Neural progenitor cell (in vitro differentiated cells): ENCODE results near the gene RNF14. TPM values are rescaled to one million over a fixed set of nuclear protein-coding genes. Genes with fewer than 3 reads are reported as not detected.

Experiments
- DNase-seq: peaks from one replicate; pipeline ENCODE4 v3.0.0-alpha.2; 2016; ENCODE audit warnings: low spot score
- H2AFZ ChIP-seq: fragments of 200-600 bp; sonication (generic); replicated peaks from 2 replicates; pipeline ENCODE4 v1.6.1; 2016; ENCODE audit warnings: antibody characterized with exemption
- H3F3A ChIP-seq: fragments of 200-600 bp; sonication (generic); 2 replicates; pipeline ENCODE4 v1.6.1; 2016; ENCODE audit warnings: antibody characterized with exemption, low read depth
- H3K27ac ChIP-seq: fragments of 200-600 bp; sonication (generic); 2 replicates; pipeline ENCODE4 v1.5.1; 2016; ENCODE audit warnings: mild to moderate bottlenecking
- H3K27me3 ChIP-seq: fragments of 200-600 bp; sonication (generic); 2 replicates; pipeline ENCODE4 v1.6.1; 2016; ENCODE audit warnings: mild to moderate bottlenecking, moderate library complexity
- H3K36me3 ChIP-seq: fragments of 200-600 bp; sonication (generic); 2 replicates; pipeline ENCODE4 v1.5.1; 2016
- H3K4me1 ChIP-seq: fragments of 200-600 bp; sonication (generic); 2 replicates; pipeline ENCODE4 v1.6.1; 2016; ENCODE audit warnings: mixed run types
- H3K4me2 ChIP-seq: fragments of 200-600 bp; sonication (generic); 2 replicates; pipeline ENCODE4 v1.6.1; 2016
- H3K4me3 ChIP-seq: fragments of 200-600 bp; sonication (generic); 2 replicates; pipeline ENCODE4 v1.5.1; 2016
- H3K79me2 ChIP-seq: fragments of 200-600 bp; sonication (generic); 2 replicates; pipeline ENCODE4 v1.6.1; 2016; ENCODE audit warnings: low read depth
- H3K9ac ChIP-seq: fragments of 200-600 bp; sonication (generic); 2 replicates; pipeline ENCODE4 v1.6.1; 2016
- H3K9me3 ChIP-seq: fragments of 200-600 bp; sonication (generic); 2 replicates; pipeline ENCODE4 v1.5.1; 2016; ENCODE audit warnings: low read depth
- H4K20me1 ChIP-seq: fragments of 200-600 bp; sonication (generic); 2 replicates; pipeline ENCODE4 v1.6.1; 2016; ENCODE audit warnings: low read depth
- H3K27ac Mint-ChIP-seq: 3 replicates; pipeline ENCODE4 v1.8.0; 2021; ENCODE audit warnings: mixed read lengths
- H3K27me3 Mint-ChIP-seq: 2 replicates; pipeline ENCODE4 v1.8.0; 2022; ENCODE audit warnings: low read depth, mild to moderate bottlenecking, inconsistent platforms, moderate library complexity, mixed read lengths; ENCODE audit not compliant: insufficient read depth
- H3K36me3 Mint-ChIP-seq: 3 replicates; pipeline ENCODE4 v1.8.0; 2021; ENCODE audit warnings: mixed read lengths
- H3K4me1 Mint-ChIP-seq: 3 replicates; pipeline ENCODE4 v1.8.0; 2021; ENCODE audit warnings: mixed read lengths
- H3K4me3 Mint-ChIP-seq: 3 replicates; pipeline ENCODE4 v1.8.0; 2021; ENCODE audit warnings: mild to moderate bottlenecking, moderate library complexity, mixed read lengths
- H3K9me3 Mint-ChIP-seq: 3 replicates; pipeline ENCODE4 v1.8.0; 2020; ENCODE audit warnings: mixed read lengths
- EZH2 ChIP-seq: fragments of 200-600 bp; sonication (generic); IDR thresholded peaks from 2 replicates; pipeline ENCODE4 v1.6.1; 2017; ENCODE audit warnings: antibody characterized with exemption, mild to moderate bottlenecking, moderate library complexity
- EZH2phosphoT487 ChIP-seq: fragments of 200-600 bp; sonication (generic); IDR thresholded peaks from 2 replicates; pipeline ENCODE4 v1.6.1; 2017; ENCODE audit warnings: antibody characterized with exemption
- total RNA-seq: library from RNA; depleted of rRNA; stranded (reverse); fragments of >200 nt; gene quantifications from 2 replicates; pipeline ENCODE4 v1.2.3, GENCODE V29; 2015; ENCODE audit warnings: low replicate concordance
- TF ChIP-seq, protein P1 (sequence below): fragments of 200-600 bp; sonication (generic); IDR thresholded peaks from 2 replicates; pipeline ENCODE4 v1.5.1; 2017; ENCODE audit warnings: antibody characterized with exemption, mild to moderate bottlenecking

RNF14 gene
- total RNA-seq, 1 donor from 2014 or later = 41.2 TPM

DNA sequence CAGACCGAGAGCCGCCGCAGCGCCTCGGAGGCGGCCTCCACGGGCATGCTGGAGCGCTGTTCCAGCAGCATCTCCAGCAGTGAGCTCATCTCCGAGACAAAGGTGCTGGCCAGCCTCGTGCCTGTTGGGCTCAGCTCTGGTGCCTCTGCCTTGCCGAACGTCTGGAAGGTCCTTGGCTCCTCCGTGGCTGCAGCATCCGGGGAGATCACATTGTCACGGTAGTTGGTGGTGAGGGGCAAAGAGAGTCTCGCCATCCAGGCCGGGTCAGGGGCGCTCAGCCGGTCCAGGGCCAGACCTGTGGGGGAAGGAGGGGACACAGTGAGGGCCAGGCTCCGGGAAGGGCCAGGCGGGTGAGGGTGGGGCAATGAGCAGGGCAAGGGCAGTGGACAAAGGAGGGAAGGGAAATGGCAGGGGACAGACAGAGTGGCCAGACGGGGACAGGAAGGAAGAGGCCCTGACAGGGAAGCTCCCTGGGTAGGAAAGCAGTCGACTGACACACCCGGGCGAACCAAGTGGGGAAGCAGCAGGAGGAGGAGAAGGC is 23.3 kb upstream of the RNF14 start:
- Histone ChIP-seq H2AFZ (peak overlapping the region; percentile 81), H4K20me1 (no peaks in the 10 kb centered on the region), H3K4me2 (no peak overlapping the region), H3K9ac (no peak overlapping the region), H3K4me3 (no peak overlapping the region), H3K27me3 (no peaks in the 10 kb centered on the region), H3K9me3 (no peaks in the 10 kb centered on the region), H3K27ac (no peak overlapping the region), H3K79me2 (no peaks in the 10 kb centered on the region), H3K4me1 (peaks cover 8% of the 10 kb centered on the region), H3K36me3 (no peaks in the 10 kb centered on the region), H3F3A (no peaks in the 10 kb centered on the region)
- Mint-ChIP-seq H3K27me3 (no peaks in the 10 kb centered on the region), H3K4me3 (no peak overlapping the region), H3K9me3 (no peaks in the 10 kb centered on the region), H3K4me1 (peaks cover 17% of the 10 kb centered on the region), H3K27ac (no peak overlapping the region), H3K36me3 (no peaks in the 10 kb centered on the region)
- TF ChIP-seq EZH2 (no peak), EZH2phosphoT487 (no peak)
- TF ChIP-seq, protein P1, sequence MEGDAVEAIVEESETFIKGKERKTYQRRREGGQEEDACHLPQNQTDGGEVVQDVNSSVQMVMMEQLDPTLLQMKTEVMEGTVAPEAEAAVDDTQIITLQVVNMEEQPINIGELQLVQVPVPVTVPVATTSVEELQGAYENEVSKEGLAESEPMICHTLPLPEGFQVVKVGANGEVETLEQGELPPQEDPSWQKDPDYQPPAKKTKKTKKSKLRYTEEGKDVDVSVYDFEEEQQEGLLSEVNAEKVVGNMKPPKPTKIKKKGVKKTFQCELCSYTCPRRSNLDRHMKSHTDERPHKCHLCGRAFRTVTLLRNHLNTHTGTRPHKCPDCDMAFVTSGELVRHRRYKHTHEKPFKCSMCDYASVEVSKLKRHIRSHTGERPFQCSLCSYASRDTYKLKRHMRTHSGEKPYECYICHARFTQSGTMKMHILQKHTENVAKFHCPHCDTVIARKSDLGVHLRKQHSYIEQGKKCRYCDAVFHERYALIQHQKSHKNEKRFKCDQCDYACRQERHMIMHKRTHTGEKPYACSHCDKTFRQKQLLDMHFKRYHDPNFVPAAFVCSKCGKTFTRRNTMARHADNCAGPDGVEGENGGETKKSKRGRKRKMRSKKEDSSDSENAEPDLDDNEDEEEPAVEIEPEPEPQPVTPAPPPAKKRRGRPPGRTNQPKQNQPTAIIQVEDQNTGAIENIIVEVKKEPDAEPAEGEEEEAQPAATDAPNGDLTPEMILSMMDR = no peak
- peak; percentile 45 for DNase-seq

DNA sequence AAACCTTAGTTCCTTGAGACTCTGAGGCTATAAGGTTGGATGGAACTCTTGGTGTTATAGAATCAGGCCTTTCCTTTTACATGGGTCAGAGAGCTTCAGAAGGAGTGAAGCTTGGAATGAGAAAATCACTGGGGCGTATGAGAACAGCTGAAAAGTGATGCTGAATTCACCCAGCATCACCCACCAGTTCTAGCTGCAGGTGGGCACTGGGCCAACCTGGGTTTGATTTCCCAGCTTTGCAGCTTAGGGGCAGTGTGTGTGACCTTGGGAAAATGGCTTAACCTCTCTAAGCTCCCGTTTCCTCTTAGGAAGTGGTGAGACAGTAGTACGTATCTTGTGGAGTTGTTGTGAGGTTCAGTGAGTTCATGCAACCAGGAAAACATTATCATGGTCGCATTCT is 21.6 kb upstream of the RNF14 start:
- Mint-ChIP-seq H3K4me3 (no peak overlapping the region), H3K27me3 (no peaks in the 10 kb centered on the region), H3K9me3 (no peaks in the 10 kb centered on the region), H3K4me1 (peaks cover 24% of the 10 kb centered on the region), H3K36me3 (no peaks in the 10 kb centered on the region), H3K27ac (peak overlapping the region; percentile 76)
- Histone ChIP-seq H3K36me3 (no peaks in the 10 kb centered on the region), H3F3A (no peaks in the 10 kb centered on the region), H3K9ac (no peak overlapping the region), H3K9me3 (no peaks in the 10 kb centered on the region), H3K79me2 (no peaks in the 10 kb centered on the region), H3K27ac (no peak overlapping the region), H4K20me1 (no peaks in the 10 kb centered on the region), H2AFZ (no peak overlapping the region), H3K4me1 (peaks cover 8% of the 10 kb centered on the region), H3K4me3 (no peak overlapping the region), H3K27me3 (no peaks in the 10 kb centered on the region), H3K4me2 (no peak overlapping the region)
- TF ChIP-seq EZH2 = no peak
- no peak for TF ChIP-seq EZH2phosphoT487
- TF ChIP-seq, protein P1 = no peak
- DNase-seq = no peak

DNA sequence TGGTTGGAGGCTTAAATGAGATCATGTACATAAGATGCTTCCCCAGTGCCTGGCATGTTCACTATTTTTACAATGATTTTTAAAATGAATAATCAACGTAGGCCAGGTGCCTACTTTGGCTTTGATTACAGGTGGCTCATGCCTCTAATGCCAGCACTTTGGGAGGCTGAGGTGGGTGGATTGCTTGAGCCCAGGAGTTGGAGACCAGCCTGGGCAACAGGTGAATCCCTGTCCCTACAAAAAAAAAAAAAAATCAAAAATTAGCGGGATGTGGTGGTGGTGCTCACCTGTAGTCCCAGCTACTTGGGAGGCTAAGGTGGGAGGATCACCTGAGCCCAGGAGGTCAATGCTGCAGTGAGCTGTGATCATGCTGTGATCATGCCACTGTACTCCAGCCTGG is 20.1 kb upstream of the RNF14 start:
- no peak for TF ChIP-seq EZH2
- Mint-ChIP-seq H3K27me3 (peaks cover 3% of the 10 kb centered on the region), H3K4me3 (no peak overlapping the region), H3K9me3 (no peaks in the 10 kb centered on the region), H3K27ac (no peak overlapping the region), H3K36me3 (no peaks in the 10 kb centered on the region), H3K4me1 (peaks cover 26% of the 10 kb centered on the region)
- Histone ChIP-seq H3K4me1 (peaks cover 8% of the 10 kb centered on the region), H3K27me3 (no peaks in the 10 kb centered on the region), H3K4me3 (no peak overlapping the region), H2AFZ (no peak overlapping the region), H4K20me1 (no peaks in the 10 kb centered on the region), H3K4me2 (no peak overlapping the region), H3K27ac (no peak overlapping the region), H3K79me2 (no peaks in the 10 kb centered on the region), H3K9me3 (no peaks in the 10 kb centered on the region), H3K9ac (no peak overlapping the region), H3K36me3 (no peaks in the 10 kb centered on the region), H3F3A (no peaks in the 10 kb centered on the region)
- DNase-seq = no peak

DNA sequence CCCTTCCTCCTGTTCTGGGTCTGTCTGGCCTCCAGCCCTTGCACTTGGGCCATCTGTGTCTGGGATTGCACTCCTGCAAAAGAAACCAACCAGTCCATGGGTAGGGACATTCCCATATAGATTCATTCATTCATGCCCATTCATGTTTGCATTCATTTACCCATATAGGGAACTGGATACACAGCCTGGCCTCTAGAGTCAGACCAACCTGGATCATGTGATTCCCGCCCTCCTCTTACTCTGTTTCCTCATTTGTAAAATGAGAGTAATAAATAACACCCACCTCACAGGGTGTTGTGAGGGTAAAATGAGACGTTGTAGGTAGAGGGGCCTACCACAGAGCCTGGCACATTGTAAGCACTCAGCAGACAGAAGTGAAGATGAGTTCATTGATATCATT is 19.4 kb upstream of the RNF14 start:
- H3K36me3 ChIP-seq = no peaks in the 10 kb centered on the region

More for the DNA sequence above, 19.4 kb upstream of the RNF14 start:
- Mint-ChIP-seq H3K4me3 (peak overlapping the region; percentile 24), H3K9me3 (no peaks in the 10 kb centered on the region), H3K27ac (no peak overlapping the region), H3K27me3 (peaks cover 4% of the 10 kb centered on the region), H3K36me3 (no peaks in the 10 kb centered on the region), H3K4me1 (peaks cover 26% of the 10 kb centered on the region)
- no peak overlapping the region for H3K9ac ChIP-seq
- H2AFZ ChIP-seq = no peak overlapping the region
- H3F3A ChIP-seq = no peaks in the 10 kb centered on the region
- no peaks in the 10 kb centered on the region for H4K20me1 ChIP-seq
- TF ChIP-seq EZH2 = no peak
- TF ChIP-seq EZH2phosphoT487 = no peak
- H3K4me3 ChIP-seq = no peak overlapping the region
- no peak for DNase-seq
- H3K9me3 ChIP-seq = no peaks in the 10 kb centered on the region
- no peak overlapping the region for H3K4me2 ChIP-seq
- H3K27ac ChIP-seq = no peak overlapping the region
- H3K27me3 ChIP-seq = no peaks in the 10 kb centered on the region
- H3K79me2 ChIP-seq = no peaks in the 10 kb centered on the region
- peaks cover 8% of the 10 kb centered on the region for H3K4me1 ChIP-seq
